ENCODE measurements around the gene PERM1. TPM values are rescaled to one million over a fixed set of nuclear protein-coding genes. Genes with fewer than 3 reads are reported as not detected.

Gene PERM1
- not detected in 2 replicates for polyA plus RNA-seq

GRCh38 chr1:981955-982558 is at the start of gene PERM1:
PERM1 (minus strand) TSS chr1:982093; CDS start chr1:981029, 1,064 bp downstream.

GRCh38 chr1:1020000-1020404 is 38.1 kb upstream of the PERM1 start, which contains the start of gene AGRN:
AGRN (plus strand) TSS chr1:1020120; CDS start chr1:1020173, 53 bp downstream.

GRCh38 chr1:1013105-1013921 is 31.4 kb upstream of the PERM1 start, which contains the start of gene ISG15:
ISG15 (plus strand) TSS chr1:1013497; CDS start chr1:1013574, 77 bp downstream.

GRCh38 chr1:999725-1000356 is 17.9 kb upstream of the PERM1 start, which contains the start of gene HES4:
HES4 (minus strand) TSS chr1:1000097; CDS start chr1:999973, 124 bp downstream.

GRCh38 chr1:966135-966703 is 15.7 kb downstream of the PERM1 start, which contains the start of gene PLEKHN1:
PLEKHN1 (plus strand) TSS chr1:966482; CDS start chr1:966532, 50 bp downstream.

GRCh38 chr1:960363-961131 is 21.3 kb downstream of the PERM1 start, which contains the start of gene KLHL17:
KLHL17 (plus strand) TSS chr1:960584; CDS start chr1:960694, 110 bp downstream.

GRCh38 chr1:958823-959730 is 22.8 kb downstream of the PERM1 start, which contains the start of gene NOC2L:
NOC2L (minus strand) TSS chr1:959256; CDS start chr1:959240, 16 bp downstream.

Other genes with a start within 250 kb of the PERM1 start
- 0.13 TPM in 1 of 2 replicates, not detected in the other for gene SAMD11, start 58.2 kb downstream of the PERM1 start, polyA plus RNA-seq
- 2.5 and 8.2 TPM in 2 replicates for gene NOC2L, start 22.8 kb downstream of the PERM1 start, polyA plus RNA-seq
- 0.67 and 1.1 TPM in 2 replicates for gene KLHL17, start 21.5 kb downstream of the PERM1 start, polyA plus RNA-seq
- not detected in 2 replicates for gene PLEKHN1, start 15.6 kb downstream of the PERM1 start, polyA plus RNA-seq
- gene HES4, start 18.0 kb upstream of the PERM1 start, polyA plus RNA-seq, result not detected in 2 replicates
- gene ISG15, start 31.4 kb upstream of the PERM1 start, polyA plus RNA-seq, result 11.3 and 18.9 TPM in 2 replicates
- gene AGRN, start 38.0 kb upstream of the PERM1 start, polyA plus RNA-seq, result 0.13 TPM in 1 of 2 replicates, not detected in the other
- not detected in 2 replicates for gene RNF223, start 92.2 kb upstream of the PERM1 start, polyA plus RNA-seq
- 0.26 TPM in 1 of 2 replicates, not detected in the other for gene C1orf159, start 134.0 kb upstream of the PERM1 start, polyA plus RNA-seq
- gene TTLL10, start 191.8 kb upstream of the PERM1 start, polyA plus RNA-seq, result not detected in 2 replicates
- gene TNFRSF18, start 224.5 kb upstream of the PERM1 start, polyA plus RNA-seq, result not detected in 2 replicates
- not detected in 2 replicates for gene TNFRSF4, start 232.1 kb upstream of the PERM1 start, polyA plus RNA-seq
- gene SDF4, start 249.9 kb upstream of the PERM1 start, polyA plus RNA-seq, result 3.7 and 10.0 TPM in 2 replicates

Data from Purkinje cell (primary cell).